Hematopoietic multipotent progenitor cell treated with erythropoietin and hydrocortisone succinate and interleukin-3 and kit ligand, for 8 days (in vitro differentiated cells): Measurements from ENCODE around the gene EBF3.

Source experiments
- DNase-seq: peaks from one replicate; pipeline ENCODE4 v3.0.0-alpha.2; 2015

Gene EBF3

GRCh38 chr10:129944456-129944855 is 19.6 kb downstream of the EBF3 start:
- DNase-seq: no peak

- DNase-seq: no peak
These were observed 20.9 kb downstream of the EBF3 start for GRCh38 chr10:129942936-129943715.

GRCh38 chr10:129942391-129942790 is 21.7 kb downstream of the EBF3 start:
- no peak for DNase-seq

- no peak for DNase-seq
These were observed 22.1 kb downstream of the EBF3 start for GRCh38 chr10:129942019-129942277.

GRCh38 chr10:129941199-129942018 is 22.7 kb downstream of the EBF3 start:
- DNase-seq: no peak

GRCh38 chr10:129940617-129941198 is 23.4 kb downstream of the EBF3 start:
- DNase-seq: no peak

GRCh38 chr10:129939416-129940275 is 24.4 kb downstream of the EBF3 start:
- DNase-seq: no peak

- DNase-seq: no peak
These were observed 25.6 kb downstream of the EBF3 start for GRCh38 chr10:129938460-129938859.

GRCh38 chr10:129937351-129937751 is 26.7 kb downstream of the EBF3 start:
- no peak for DNase-seq

- DNase-seq: no peak
These were observed 27.2 kb downstream of the EBF3 start for GRCh38 chr10:129936923-129937300.

GRCh38 chr10:129936266-129936922 is 27.7 kb downstream of the EBF3 start:
- DNase-seq: no peak

- no peak for DNase-seq
These were observed 28.3 kb downstream of the EBF3 start for GRCh38 chr10:129935867-129936152.

- DNase-seq: no peak
These were observed 28.8 kb downstream of the EBF3 start for GRCh38 chr10:129935102-129935866.

GRCh38 chr10:129934196-129934925 is 29.7 kb downstream of the EBF3 start:
- no peak for DNase-seq

- DNase-seq: no peak
These were observed 30.5 kb downstream of the EBF3 start for GRCh38 chr10:129933456-129934092.

- DNase-seq: no peak
These were observed 31.2 kb downstream of the EBF3 start for GRCh38 chr10:129932751-129933433.

- no peak for DNase-seq
These were observed 31.9 kb downstream of the EBF3 start for GRCh38 chr10:129932182-129932581.

GRCh38 chr10:129929343-129930292 is 34.5 kb downstream of the EBF3 start:
- DNase-seq: no peak
